ENCODE measurements around the gene LRP1-AS. TPM values are rescaled to one million over a fixed set of nuclear protein-coding genes. Genes with fewer than 3 reads are reported as not detected.

The LRP1-AS gene
- total and polyA plus RNA-seq, 10 of the 15 experiments (the other 5 are each of a cell fraction or from before 2014, with no cell fraction given): not detected

GRCh38 chr12:57099047-57099714, 48.2 kb downstream of the LRP1-AS start:
- H3K27ac ChIP-seq (ENCODE audit: control insufficient read depth, insufficient read depth): no peak overlapping the region
- no TSS peak for BruUV-seq (replicated peaks)

More at GRCh38 chr12:57099047-57099714, 48.2 kb downstream of the LRP1-AS start:
- peaks cover 19 to 26% of the 10 kb centered on the region in 2 experiments for H3K36me3 ChIP-seq (ENCODE audit: control insufficient read depth in 2 of 2, insufficient read depth in 2 of 2, low read length in 1 of 2)
- TF ChIP-seq EZH2 (IDR thresholded peaks at IDR 0.05; ENCODE audit: borderline replicate concordance, control insufficient read depth, low read depth, low read length): no peak
- no peak for TF ChIP-seq MEF2B (IDR thresholded peaks at IDR 0.05; ENCODE audit: partially characterized antibody, poor library complexity, severe bottlenecking)
- TF ChIP-seq SMAD5 (IDR thresholded peaks at IDR 0.05; ENCODE audit: low read depth): no peak
- TF ChIP-seq MEF2A (IDR thresholded peaks at IDR 0.05; ENCODE audit: insufficient read depth, low read depth, low read length): no peak
- TF ChIP-seq BCLAF1 (IDR thresholded peaks at IDR 0.05): no peak
- no peak for TF ChIP-seq BACH1 (IDR thresholded peaks at IDR 0.05; ENCODE audit: borderline replicate concordance)
- TF ChIP-seq RBBP5 (conservative IDR thresholded peaks at IDR 0.05): no peak
- no peak for TF ChIP-seq ZNF24 (IDR thresholded peaks at IDR 0.05)
- no peak; the same call in 1 of the 2 replicates for TF ChIP-seq POLR2A (IDR thresholded peaks at IDR 0.05; ENCODE audit: low read depth, low read length)
- TF ChIP-seq ZNF274 (IDR thresholded peaks at IDR 0.05; ENCODE audit: insufficient read depth, insufficient read length): no peak
- no peak for TF ChIP-seq SMAD1 (IDR thresholded peaks at IDR 0.05; ENCODE audit: low read depth, partially characterized antibody)
- intact Hi-C loops (cut with micrococcal nuclease; ENCODE audit: unreplicated experiment): no loop called here
- H3K9me3 ChIP-seq (replicated peaks; ENCODE audit: control insufficient read depth, insufficient read depth, low read length): no peaks in the 10 kb centered on the region
- SMC1A ChIA-PET (ENCODE audit: uncharacterized antibody, unreplicated experiment): interaction anchor here (10.4 kb wide), 1 partner anchor 10 kb away, joined by 120 read pairs; the partner anchor contains the start of gene STAT6
- CTCF ChIA-PET: interaction anchor here (0.8 to 4.2 kb wide), 5 partner anchors 13 to 94 kb away, joined by 3 to 23 read pairs (median 7); partner anchors contain the start of gene STAT6
- ATAC-seq (no peak), FAIRE-seq (no peak), DNase-seq (ENCODE audit: low read depth, low spot score) (no peak)
- H3K4me3 ChIP-seq: no peak overlapping the region
- peaks cover 15% of the 10 kb centered on the region for H3K4me1 ChIP-seq (ENCODE audit: control insufficient read depth, insufficient read depth, low read length)
- H3K9ac ChIP-seq (ENCODE audit: control insufficient read depth, insufficient read depth, low read length): no peak overlapping the region
- WGBS (ENCODE audit: insufficient coverage, insufficient replicate concordance, low lambda C conversion rate, missing lambda C conversion rate): 85% methylated on average over 11 of the region's 11 CpGs
- POLR2A ChIA-PET: interaction anchor here (0.5 to 4.4 kb wide), 4 partner anchors 10 to 34 kb away, joined by 3 to 40 read pairs (median 6); partner anchors contain the start of genes NEMP1 and STAT6
- no peaks in the 10 kb centered on the region for H3K27me3 ChIP-seq (replicated peaks in 1 of 2; ENCODE audit: control insufficient read depth in 2 of 2, insufficient read depth in 2 of 2, low read length in 1 of 2)
- peaks cover under 1% of the 10 kb centered on the region; the same call in 1 of the 2 replicates for H3K79me2 ChIP-seq (ENCODE audit: control insufficient read depth, insufficient read depth, low read length)
- RAD21 ChIA-PET (ENCODE audit: unreplicated experiment): interaction anchor here (1.5 to 1.9 kb wide), 2 partner anchors 13 to 30 kb away, joined by 3 to 5 read pairs; no protein-coding TSS in a partner anchor
- H4K20me1 ChIP-seq (ENCODE audit: control insufficient read depth, insufficient read depth): no peaks in the 10 kb centered on the region
- H2AFZ ChIP-seq (ENCODE audit: control insufficient read depth, low read depth, low read length): no peak overlapping the region
- no peak overlapping the region for H3K4me2 ChIP-seq (ENCODE audit: control insufficient read depth, insufficient read depth)
- in situ Hi-C loops (cut with MboI): no loop called here

Measured in GM12878 (cell line).